GM18870 (cell line): ENCODE results near the gene KIRREL3.

Experiments
- ATAC-seq: cut with Tn5 transposase; IDR thresholded peaks from one replicate; pipeline ENCODE4 v1.9.1; 2021; ENCODE audit warnings: moderate library complexity; ENCODE audit not compliant: unreplicated experiment

The KIRREL3 gene

DNA sequence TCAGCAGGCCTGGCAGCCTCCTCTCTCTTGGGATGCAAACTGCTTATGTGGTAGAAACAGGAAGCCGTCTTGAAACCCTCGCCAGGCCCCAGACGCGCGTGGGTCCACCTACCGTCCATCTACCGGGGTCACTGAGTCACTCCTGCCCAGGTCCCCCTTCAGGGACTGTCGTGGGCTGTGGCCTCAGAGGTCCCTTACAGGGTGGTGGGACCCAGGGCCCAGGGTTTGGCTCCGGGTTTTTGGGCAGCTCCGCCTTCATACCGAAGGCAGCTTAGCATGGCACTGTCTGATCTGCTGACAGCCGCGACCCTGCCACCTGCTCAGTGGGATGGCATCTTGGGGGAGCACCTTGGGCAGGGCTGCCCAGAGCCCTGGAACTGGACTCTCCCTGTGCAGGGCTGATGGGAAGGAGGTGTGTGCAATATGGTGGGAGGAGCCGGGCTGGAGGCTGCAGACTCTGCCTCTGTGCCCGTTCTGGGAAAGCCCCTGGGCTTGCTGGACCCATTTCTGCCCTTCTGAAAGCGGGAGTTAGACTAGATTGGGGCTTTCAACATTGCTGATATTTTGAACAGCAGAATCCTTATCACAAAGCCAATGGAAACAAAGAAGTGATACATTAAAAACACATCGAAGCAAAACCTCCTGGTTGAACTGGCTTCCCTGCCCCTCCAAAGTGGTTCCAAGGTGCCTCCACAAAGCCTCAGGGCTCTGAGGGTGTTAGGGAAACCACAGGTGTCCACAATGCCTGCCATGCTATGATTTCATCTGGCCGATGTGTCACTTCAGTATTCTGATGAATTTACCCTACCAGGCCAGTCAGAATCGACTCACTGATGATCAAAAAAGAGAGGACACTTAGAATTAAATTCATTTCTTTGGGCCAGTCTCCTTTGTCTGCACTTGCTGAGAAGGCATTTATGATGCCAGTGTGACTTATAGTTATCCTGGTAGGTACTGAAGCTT lies 316.5 kb downstream of the KIRREL3 start:
- ATAC-seq = no peak

DNA sequence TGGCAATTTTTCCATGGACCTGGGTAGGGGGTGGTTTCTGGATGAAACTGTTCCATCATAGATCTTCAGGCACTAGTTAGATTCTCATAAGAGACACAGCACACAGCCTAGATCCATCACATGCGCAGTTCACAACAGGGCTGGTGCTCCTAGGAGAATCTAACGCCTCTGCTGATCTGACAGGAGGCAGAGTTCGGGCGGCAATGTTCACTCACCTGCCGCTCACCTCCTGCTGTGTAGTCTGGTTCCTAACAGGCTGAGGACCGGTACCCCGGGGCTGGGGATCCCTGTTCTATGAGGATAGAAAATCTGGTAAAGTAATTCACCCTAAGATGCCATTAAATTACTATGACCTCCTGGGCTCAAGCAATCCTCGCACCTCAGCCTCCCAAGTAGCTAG lies 318.0 kb downstream of the KIRREL3 start:
- no peak for ATAC-seq

DNA sequence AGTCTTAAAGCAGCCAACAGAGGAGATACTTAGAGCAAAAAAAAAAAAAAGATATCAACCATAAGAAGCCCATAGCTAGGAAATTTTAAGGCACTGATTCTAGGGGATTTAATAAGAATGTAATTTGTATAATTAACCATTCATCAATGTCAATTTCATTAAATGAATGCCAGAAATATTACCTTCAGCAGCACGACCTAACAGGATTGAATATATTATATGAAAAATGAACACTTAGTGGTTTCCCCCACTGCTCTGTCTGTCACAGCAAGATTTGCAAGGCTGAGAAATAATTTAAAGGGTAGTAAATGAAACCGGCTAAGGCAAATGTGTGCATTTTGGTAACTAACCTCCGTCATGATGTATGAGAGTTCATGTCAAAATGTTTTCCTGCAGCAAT lies 319.9 kb downstream of the KIRREL3 start:
- no peak for ATAC-seq

DNA sequence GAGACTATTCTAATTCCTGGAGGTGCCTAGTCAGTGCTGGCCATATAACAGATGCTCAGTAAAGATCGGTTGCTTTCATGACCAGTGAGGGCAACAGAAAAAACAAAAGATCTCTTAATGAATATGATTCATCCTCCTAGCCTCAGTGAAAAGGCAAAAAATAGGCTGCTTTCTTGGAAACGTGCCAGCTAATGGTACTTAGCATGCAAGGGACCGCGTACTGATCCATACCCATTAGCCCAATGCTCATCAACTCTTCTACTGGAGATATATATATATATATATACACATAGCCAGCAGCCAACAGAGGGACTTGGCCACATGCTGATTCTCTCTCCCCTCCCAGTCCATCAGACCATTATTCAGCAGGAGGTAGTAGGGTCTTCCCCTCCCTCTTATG lies 320.4 kb downstream of the KIRREL3 start:
- ATAC-seq = no peak

DNA sequence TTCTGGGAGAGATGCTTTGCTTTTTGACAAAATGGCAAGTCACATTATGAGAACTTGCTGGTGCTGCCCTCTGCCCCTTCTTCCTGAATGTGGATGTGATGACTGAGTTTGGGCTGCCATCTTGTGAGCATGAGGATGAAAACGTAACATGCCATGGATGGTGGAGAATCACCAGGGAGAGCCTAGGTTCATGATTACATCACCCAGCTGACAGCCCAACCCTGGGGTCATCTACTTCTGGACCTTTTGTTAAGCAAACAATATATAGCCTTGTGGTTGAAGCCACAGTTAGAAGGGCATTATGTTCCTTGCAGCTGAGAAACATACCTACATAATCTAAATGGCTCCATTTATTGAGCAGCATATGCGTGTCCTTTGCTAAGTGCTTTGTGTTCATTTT lies 321.5 kb downstream of the KIRREL3 start:
- ATAC-seq = no peak

DNA sequence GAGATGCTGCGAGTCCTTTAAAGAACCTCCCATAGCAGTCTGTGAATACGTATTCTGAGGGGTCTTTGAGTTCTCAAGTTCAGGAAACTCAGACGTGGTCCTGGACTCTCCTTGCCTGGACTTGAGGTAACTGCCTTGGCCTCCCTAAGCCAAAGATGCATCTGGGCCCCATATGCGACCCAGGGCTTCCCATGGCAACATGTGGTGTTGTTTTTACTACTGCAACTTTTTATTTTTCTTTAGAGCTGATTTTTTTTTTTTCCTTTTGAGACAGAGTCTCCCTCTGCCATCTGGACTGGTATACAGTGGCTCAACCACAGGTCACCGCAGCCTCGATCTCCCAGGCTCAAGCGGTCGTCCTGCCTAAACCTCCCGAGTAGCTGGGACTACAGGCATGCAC lies 324.0 kb downstream of the KIRREL3 start:
- no peak for ATAC-seq

DNA sequence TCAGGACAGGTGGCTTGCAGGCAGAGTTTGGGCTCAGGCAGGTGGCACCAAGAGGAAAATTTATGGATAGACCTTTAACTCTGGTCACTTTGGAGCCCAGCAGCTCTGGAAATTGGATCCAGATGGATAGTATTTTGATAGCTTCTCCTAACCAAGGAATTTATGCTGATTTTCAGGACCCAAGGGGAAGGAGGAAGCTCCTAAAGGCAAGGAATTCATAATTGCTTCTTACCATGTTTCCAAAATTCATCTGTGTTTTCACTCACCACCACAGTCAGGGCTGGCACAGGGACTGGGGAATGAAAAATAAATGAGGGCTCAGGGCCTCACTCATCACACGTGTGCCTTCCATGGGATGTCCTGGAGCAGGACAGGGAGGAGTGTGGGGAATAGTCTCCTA lies 327.3 kb downstream of the KIRREL3 start:
- no peak for ATAC-seq

DNA sequence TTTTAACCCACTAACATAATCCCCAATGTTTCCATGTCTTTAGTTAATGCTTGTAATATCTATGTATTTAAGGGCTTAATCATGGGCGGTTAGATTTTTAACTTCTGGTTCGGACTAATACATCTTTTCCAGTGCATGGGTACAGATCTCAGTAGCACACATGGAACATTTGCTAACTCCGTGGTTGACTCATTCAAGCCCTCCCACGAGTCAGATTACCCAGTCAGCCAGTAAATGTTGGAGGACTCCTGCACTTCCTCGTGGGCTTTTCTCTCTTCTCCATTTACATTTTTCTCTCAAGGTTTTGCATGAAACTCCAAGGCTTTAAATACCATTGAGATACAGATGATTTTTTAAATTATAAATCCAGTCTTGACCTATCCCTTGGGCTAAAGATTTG lies 331.2 kb downstream of the KIRREL3 start:
- no peak for ATAC-seq

DNA sequence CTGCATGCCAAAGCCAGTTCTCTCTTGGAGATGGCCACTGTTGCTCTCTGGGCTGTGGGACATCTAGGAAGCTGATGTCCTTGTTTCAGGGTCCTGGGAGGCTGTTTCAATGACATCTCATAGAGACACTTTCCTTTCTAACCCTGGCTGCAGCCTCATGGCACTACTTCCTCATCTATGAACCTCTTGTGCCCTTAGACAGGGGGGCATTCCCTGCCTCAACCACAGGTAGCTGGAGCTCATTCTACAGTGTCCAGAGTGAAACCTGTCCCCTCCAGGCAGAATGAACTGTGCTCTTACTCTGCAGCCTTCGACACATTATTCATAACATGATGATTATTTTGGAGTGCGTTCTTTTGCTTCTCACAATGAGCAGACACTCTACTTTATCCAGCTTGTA lies 335.9 kb downstream of the KIRREL3 start:
- no peak for ATAC-seq

DNA sequence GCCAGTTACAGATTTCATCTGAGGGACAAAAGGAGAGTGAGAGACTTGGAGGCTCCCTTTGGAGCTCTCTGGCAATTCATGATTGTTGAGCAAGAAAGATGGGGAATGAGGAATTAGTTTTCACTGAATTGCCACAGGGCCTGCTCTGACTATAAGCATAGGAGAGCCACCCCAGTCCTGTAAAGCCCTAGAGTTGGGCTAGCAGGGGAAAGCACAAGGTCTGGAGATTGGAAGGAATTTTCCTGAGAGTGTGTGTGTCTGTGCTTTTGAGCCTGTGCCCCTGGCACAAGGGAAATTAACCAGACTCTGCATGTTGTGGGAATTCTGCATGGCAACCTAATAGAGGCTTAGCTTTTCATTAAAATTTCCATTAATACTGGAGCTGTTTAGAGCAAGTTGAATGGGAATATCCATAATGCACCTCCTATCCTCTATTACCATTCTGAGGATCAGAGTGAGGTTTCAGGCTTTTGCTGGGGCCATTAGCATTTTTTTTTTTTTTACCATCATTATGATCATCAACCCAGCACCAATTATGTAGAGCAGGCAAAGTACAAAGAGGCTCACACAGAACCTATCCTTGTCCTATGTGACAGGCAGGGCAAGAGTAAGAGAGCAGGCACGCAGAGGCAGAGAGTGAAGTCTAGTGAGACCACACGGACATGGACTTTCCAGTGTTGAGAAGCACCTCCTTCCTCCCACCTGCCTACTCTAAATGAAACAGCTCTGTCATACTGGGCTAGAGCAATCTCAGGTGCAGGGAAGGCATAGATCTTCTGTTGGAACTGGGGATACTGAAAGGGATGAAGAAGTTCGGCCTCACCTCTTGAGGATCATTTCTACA lies 336.6 kb downstream of the KIRREL3 start:
- no peak for ATAC-seq

DNA sequence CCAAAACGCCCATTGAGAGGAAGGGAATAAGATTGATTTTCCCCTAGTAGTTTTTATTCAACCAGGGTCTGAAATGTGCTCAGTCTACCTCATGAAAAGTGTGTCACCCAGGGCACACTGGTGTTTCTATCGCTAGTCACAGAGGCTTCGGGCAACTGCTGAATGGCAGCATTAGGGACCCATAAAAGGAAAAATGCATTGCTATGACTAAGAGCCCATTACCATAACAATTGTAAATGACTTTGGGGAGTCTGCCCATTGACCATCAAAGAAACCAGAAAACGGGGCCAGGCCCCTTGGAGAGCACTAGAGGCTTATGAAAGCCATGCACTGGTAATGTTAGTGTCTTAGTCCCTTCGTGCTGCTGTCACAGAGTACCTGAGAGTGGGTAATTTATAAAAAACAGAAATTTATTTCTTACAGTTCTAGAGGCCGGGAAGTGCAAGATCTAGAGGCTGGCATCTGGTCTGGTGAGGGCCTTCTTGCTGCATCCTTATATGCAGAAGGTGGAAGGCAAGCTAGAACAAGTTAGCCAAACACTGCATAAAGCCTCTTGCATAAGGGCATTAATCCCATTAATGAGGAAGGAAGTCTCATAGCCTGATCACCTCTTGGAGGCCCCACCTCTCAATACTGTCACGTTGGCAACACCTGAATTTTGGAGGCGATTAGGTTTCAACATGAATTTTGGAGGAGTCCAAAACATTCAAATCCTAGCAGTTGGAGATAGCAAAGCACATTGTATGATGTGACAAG lies 338.4 kb downstream of the KIRREL3 start:
- ATAC-seq = no peak

DNA sequence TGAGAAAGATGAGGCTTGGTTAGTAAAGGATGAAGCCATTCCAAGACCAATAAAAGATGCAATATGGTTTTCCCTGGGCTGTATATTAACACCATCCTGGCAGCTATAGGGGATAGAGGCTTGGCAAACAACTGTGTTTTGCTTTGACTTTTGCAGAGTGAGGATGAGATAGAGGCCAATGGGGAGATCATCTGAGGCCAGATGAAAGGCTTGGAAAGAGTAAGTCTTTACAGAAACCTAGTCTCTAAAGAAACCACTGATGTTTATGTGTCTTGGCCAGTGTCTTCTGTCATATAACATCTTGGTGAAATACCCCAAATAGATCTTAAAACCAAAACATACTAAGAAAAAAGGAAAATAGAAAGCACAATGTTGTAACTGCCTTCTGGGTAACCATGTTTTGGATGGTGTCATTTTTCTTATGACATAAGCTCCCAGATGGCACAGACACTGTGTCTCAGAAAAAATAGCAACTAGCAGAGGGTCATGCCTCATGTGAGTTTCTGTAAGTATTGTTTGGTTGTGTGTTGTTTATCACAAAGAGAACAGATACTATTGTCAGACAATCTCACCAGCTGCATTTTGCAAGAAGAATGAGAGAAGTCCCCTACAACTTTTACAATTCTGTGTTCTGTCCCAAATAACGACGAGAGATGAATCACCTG lies 339.7 kb downstream of the KIRREL3 start:
- ATAC-seq = no peak

DNA sequence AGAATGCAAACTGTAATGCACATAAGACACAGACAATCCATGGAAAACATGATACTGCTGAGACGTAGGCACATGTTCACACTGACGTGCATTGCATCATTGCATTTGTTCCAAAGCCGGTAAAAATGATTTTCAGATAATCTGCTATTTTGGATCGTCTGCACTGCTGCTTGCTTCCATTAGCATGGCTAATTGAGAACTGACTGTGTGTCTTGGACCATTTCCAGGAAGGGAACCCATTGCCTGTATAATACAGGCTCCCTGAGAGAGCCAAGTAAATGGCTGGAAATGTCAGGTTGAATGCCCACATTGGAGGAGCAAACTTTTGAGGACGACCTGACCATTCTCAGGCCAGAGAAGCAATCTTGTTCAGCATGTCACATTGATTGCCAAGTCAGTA lies 340.2 kb downstream of the KIRREL3 start:
- ATAC-seq = no peak

DNA sequence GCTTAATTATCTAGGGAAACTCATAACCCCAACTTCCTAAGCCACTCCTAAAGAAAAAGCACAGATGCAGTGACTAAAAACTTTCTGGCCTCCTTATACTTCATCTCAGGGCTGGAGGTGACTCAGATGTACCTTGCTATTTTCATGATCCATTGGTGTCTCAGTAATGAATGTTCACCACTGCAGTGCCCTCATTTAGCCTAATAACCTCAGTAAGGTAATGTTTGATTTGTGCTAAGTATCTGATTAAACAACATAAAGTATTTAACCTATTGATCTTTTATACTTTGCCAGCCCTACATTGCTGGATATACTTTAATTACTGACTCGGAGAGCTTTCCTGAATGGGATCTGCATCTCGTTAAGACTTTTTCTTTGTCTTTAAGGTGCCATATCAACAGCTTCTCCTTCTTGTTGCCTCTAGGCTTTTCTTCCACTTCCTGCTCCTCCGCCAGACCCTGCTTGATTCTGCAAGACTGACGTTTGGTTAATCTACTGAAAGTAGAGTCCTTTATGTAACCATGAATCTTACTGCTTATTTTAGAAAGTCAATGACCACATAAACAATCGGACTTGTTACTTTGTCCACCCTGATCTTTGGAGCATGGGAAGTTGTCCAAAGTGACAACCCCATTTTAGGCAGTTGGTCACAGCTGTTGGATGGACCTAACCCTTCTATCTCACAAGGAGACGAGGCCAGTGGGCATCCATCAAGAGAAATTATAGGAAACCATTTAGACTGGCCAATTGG lies 342.1 kb downstream of the KIRREL3 start:
- no peak for ATAC-seq

DNA sequence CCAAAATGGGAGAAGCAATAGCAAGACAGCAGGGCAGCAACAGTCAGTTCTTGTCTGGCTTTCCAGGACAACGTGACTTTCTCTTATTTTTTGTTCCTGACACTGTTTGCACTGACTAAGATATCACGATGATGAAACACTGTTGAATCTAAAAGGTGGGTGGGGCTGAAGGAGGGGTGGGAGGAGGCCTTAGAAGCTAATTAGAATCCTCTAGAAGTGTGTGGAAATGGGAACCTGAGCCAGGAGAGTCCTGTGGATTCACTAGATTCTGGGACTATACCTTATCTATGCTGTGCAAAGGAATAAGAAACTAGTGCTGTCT lies 344.8 kb downstream of the KIRREL3 start:
- no peak for ATAC-seq

DNA sequence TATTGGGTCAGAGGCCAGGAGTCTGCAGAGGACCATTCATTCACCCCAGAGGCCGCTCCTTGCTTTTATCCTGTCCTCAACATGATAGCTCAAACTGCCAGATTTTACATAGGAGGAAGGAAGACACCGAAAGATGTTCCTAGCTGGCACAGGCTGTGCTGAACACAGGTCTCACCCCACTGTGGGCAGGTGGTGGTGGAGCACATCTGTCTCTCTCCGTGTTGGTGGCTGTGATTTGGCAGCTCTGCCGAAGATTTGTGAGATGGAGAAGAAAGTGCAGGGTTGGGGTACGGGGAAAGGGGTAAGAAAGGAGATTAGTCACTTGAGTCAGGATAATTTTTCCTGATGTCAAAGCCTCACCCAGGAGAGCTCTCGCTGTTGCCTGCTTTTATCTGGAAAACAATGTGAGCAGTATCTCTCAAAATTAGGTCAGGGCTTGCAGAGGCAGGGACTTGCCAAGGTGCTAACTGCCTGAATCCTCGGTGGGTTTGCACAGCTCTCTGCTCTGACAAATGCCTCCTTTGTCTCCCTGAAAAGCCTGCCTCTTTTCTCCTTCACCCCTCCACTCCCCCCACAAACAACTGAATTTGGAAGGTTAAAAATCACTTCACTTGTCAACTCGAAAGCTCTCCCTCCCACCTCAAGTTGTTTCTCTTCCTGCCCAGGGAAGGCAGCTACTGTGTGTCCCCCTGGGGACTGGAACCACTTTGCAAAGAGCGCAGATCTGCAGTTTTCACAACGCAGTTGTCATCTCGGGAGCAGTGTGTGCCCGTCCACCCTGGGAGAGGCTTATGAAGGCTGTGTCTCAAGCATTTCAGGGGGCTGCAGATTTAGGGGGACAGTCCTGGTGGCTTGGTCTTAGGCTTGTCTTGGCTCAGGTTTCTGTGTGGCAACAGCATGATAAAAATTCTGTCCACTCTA lies 345.4 kb downstream of the KIRREL3 start:
- ATAC-seq = no peak

DNA sequence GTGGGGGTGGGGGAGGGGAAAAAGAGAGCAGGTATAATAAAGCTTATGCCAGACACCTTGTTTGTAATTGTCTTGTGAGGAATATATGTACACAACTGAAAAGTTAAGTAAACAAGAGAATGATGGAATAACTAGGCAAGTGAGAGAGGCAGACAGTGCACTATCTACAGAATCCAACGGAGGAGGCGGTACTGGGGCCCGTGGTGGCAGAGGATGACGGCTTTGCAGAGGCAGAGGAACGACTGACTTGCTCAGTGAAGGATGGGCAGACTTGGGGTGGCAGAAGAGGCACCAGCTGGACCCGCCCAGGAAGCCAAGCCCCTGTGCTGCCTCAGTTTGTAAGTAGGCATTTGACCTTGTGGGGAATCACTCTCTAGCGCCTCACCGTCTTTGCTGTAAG lies 347.5 kb downstream of the KIRREL3 start:
- no peak for ATAC-seq

DNA sequence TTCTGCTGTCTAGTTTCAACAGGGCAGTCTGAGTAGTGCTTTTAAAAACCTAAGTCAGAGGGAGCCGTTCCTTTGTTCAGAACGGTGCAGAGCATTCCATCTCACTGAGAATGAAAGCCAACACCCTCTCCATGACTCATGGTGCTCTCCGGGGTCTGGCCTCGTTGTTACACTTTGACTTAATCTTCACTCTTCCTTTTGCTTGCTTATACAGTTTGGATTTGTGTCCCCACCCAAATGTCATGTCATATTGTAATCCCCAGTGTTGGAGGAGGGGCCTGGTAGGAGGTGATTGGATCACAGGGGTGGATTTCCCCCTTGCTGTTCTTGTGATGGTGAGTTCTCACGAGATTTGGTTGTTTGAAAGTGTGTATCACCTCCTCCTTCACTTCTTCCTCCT lies 352.8 kb downstream of the KIRREL3 start:
- ATAC-seq = no peak
